HL-60 (cell line): ENCODE data around the gene GALNT7.

Experiments
- DNase-seq, 2 experiments: peaks; one replicate each; pipeline ENCODE4 v3.0.0-alpha.2; 2010 to 2020; ENCODE audit warnings: low read depth in 1 of 2, low spot score in 1 of 2
- H3K27ac ChIP-seq: fragments of 250-450 bp; sonication (Bioruptor Pico); replicated peaks from 2 replicates; pipeline ENCODE4 v1.5.1; 2020; ENCODE audit warnings: mild to moderate bottlenecking, moderate library complexity
- H3K27me3 ChIP-seq: fragments of 250-450 bp; sonication (Bioruptor Pico); 2 replicates; pipeline ENCODE4 v1.5.1; 2021; ENCODE audit warnings: mild to moderate bottlenecking, moderate library complexity; ENCODE audit not compliant: insufficient read depth, poor library complexity, severe bottlenecking
- H3K4me3 ChIP-seq: replicated peaks from 2 replicates; pipeline ENCODE4 v1.5.1; 2011; ENCODE audit warnings: mild to moderate bottlenecking, control low read depth, low read length; ENCODE audit not compliant: insufficient read depth
- GABPA ChIP-seq: IDR thresholded peaks from 2 replicates; pipeline ENCODE4 v1.6.1; 2012; ENCODE audit warnings: low read depth
- POLR2AphosphoS5 ChIP-seq: IDR thresholded peaks from 2 replicates; pipeline ENCODE4 v1.6.1; 2012; ENCODE audit warnings: low read depth
- SPI1 ChIP-seq: IDR thresholded peaks from 2 replicates; pipeline ENCODE4 v1.6.1; 2012; ENCODE audit warnings: low read depth, mild to moderate bottlenecking, borderline replicate concordance
- TF ChIP-seq, protein P1 (sequence below): IDR thresholded peaks from one replicate; pipeline ENCODE4 v1.5.1; 2011; ENCODE audit warnings: low read length, control low read depth, inconsistent platforms; ENCODE audit not compliant: insufficient read depth
- TF ChIP-seq, protein P2 (sequence below): IDR thresholded peaks from 2 replicates; pipeline ENCODE4 v1.6.1; 2012; ENCODE audit warnings: low read depth; ENCODE audit not compliant: insufficient replicate concordance

GALNT7 gene

DNA sequence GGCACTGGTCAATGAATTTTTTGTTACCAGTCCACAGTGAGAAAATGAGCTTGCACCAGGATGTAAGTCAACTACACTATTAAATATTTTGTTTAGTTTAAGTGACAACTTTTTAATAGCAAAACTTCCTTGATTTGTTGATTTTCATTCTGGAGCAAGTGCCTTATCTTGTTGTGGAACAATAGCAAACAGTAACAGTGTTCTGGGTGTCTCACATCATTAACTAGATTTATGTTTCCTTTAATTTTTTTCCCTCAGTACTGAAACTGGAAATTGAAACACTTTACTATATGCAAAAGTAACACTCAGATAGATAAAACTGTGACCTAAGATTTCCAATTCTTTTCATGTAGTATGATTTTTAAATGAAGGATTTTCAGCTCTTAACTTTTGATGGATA lies 80.1 kb downstream of the GALNT7 start:
- Histone ChIP-seq H3K27me3 (no peaks in the 10 kb centered on the region), H3K27ac (no peak overlapping the region), H3K4me3 (no peak overlapping the region)
- no peak for DNase-seq
- TF ChIP-seq, protein P1, sequence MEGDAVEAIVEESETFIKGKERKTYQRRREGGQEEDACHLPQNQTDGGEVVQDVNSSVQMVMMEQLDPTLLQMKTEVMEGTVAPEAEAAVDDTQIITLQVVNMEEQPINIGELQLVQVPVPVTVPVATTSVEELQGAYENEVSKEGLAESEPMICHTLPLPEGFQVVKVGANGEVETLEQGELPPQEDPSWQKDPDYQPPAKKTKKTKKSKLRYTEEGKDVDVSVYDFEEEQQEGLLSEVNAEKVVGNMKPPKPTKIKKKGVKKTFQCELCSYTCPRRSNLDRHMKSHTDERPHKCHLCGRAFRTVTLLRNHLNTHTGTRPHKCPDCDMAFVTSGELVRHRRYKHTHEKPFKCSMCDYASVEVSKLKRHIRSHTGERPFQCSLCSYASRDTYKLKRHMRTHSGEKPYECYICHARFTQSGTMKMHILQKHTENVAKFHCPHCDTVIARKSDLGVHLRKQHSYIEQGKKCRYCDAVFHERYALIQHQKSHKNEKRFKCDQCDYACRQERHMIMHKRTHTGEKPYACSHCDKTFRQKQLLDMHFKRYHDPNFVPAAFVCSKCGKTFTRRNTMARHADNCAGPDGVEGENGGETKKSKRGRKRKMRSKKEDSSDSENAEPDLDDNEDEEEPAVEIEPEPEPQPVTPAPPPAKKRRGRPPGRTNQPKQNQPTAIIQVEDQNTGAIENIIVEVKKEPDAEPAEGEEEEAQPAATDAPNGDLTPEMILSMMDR, result no peak
- TF ChIP-seq GABPA, result no peak

DNA sequence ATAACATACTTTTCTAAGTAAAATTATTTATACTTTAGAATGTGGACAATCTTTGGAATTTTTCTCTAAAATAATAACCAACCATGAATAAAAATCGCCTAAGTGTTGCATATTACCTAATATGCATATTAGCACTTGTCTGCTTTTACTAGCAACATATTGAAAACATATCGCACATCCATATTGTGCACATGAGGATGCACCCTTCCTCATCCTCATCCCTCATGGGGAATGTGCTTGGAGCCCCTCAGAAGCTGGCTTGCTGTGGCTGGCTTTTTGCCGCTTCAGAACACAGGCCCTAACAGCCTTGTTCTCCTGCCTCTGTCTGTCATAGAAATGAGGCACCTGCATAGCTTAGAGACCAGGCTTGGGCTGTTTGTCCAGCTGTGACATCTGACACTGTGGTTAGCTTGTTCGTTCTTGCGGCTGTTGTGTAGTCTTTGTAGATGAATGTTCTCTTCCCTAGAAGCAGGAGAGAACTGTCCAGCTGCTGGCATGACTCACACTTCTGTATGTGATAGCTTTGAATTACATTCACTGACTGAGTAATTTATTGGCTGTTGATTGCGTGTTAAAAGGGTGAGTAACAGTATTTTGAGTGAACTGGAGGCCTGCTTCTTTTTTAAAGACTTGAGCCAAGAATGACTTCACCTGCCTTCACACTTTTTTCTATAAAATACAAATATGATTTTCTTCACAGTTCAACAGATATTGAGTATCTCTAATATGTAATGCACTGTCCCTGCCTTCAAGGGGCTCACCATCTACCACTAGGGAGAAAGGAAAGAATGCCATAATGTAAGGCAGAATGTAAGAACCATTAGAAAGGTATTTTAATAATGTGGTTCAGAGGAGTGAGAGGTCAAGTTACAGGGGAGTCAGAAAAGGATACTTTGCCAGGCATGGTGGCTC lies 83.7 kb downstream of the GALNT7 start:
- Histone ChIP-seq H3K4me3 (no peak overlapping the region), H3K27ac (no peak overlapping the region), H3K27me3 (no peaks in the 10 kb centered on the region)
- DNase-seq, result peak; percentile 63 to 64
- no peak for TF ChIP-seq SPI1
- TF ChIP-seq POLR2AphosphoS5, result 0 out of 2 replicates have a peak, but pooled peaks have one; percentile 49
- TF ChIP-seq, protein P1, result no peak
- TF ChIP-seq GABPA, result no peak
- TF ChIP-seq, protein P2, sequence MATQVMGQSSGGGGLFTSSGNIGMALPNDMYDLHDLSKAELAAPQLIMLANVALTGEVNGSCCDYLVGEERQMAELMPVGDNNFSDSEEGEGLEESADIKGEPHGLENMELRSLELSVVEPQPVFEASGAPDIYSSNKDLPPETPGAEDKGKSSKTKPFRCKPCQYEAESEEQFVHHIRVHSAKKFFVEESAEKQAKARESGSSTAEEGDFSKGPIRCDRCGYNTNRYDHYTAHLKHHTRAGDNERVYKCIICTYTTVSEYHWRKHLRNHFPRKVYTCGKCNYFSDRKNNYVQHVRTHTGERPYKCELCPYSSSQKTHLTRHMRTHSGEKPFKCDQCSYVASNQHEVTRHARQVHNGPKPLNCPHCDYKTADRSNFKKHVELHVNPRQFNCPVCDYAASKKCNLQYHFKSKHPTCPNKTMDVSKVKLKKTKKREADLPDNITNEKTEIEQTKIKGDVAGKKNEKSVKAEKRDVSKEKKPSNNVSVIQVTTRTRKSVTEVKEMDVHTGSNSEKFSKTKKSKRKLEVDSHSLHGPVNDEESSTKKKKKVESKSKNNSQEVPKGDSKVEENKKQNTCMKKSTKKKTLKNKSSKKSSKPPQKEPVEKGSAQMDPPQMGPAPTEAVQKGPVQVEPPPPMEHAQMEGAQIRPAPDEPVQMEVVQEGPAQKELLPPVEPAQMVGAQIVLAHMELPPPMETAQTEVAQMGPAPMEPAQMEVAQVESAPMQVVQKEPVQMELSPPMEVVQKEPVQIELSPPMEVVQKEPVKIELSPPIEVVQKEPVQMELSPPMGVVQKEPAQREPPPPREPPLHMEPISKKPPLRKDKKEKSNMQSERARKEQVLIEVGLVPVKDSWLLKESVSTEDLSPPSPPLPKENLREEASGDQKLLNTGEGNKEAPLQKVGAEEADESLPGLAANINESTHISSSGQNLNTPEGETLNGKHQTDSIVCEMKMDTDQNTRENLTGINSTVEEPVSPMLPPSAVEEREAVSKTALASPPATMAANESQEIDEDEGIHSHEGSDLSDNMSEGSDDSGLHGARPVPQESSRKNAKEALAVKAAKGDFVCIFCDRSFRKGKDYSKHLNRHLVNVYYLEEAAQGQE, result peak; percentile 90

DNA sequence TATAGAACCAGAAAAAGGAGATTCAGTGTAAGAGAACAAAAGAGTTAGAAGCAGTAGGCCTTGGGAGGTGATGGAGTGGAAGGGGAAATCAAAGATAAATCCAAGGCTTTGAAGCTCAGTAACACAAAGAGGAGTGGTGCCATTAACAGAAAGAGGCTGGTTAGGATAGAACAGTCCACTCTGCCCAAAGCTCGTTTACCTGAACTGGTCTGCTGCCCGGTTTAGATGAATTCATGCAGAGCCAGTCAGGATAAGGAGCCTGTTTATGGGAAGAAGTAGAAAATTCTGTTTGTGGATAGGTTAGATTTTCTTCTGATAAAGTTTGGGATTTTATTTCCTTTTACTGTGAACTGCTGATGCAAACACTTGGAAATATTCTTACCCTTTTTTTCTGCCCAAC lies 85.0 kb downstream of the GALNT7 start:
- no peak overlapping the region for H3K27ac ChIP-seq
- TF ChIP-seq POLR2AphosphoS5, result no peak
- TF ChIP-seq GABPA, result no peak
- TF ChIP-seq, protein P1, result no peak
- TF ChIP-seq, protein P2, result no peak
- TF ChIP-seq SPI1, result no peak

DNA sequence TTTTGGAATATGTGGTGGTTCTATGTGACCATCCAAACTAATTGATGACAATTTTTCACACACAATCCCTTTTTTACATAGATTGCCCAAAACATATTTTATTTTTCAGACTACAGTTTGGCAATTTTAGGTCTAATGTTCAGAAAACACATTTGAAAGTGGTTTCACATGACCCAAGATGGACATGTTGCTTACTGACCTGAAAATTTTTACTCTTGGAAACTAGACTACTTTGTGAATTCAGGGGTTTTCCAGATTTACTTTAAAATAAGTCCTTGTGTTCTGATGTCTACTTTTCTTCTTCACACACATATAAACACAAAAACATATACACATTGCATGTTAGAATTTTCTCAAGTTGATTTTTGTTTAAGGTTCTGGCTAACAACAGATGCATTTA lies 86.0 kb downstream of the GALNT7 start:
- H3K27ac ChIP-seq, result no peak overlapping the region
- H3K27me3 ChIP-seq, result no peaks in the 10 kb centered on the region
- no peak for DNase-seq
- TF ChIP-seq, protein P1, result no peak
- TF ChIP-seq POLR2AphosphoS5 (no peak), SPI1 (no peak), GABPA (no peak)
- TF ChIP-seq, protein P2, result no peak
- H3K4me3 ChIP-seq, result no peak overlapping the region

More for the DNA sequence above, 85.0 kb downstream of the GALNT7 start:
- Histone ChIP-seq H3K4me3 (no peak overlapping the region), H3K27me3 (no peaks in the 10 kb centered on the region)
- DNase-seq, result no peak
